ENCODE results near the gene SELENON.
A peak's percentile ranks its signal among the peaks of the same experiment; 100 is the strongest.

SELENON gene

DNA sequence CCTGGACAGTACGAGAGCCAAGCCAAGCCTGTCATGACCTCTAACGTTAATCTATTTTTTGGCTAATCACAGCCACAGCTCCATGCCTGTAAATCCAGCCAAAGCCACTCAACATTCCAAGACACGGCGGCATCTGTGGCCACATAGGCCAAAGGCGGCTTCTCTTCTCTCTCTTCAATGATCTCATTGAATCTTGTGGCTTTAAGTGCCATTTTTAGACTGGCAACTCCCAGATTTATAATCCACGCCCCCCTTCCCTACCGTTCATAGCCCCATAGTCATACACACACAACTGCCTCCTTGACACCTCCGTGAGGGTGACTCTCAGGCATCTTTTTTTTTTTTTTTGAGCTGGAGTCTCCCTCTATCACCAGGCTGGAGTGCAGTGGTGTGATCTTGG, 5.7 kb upstream of the SELENON start:
- TF ChIP-seq, protein P1, sequence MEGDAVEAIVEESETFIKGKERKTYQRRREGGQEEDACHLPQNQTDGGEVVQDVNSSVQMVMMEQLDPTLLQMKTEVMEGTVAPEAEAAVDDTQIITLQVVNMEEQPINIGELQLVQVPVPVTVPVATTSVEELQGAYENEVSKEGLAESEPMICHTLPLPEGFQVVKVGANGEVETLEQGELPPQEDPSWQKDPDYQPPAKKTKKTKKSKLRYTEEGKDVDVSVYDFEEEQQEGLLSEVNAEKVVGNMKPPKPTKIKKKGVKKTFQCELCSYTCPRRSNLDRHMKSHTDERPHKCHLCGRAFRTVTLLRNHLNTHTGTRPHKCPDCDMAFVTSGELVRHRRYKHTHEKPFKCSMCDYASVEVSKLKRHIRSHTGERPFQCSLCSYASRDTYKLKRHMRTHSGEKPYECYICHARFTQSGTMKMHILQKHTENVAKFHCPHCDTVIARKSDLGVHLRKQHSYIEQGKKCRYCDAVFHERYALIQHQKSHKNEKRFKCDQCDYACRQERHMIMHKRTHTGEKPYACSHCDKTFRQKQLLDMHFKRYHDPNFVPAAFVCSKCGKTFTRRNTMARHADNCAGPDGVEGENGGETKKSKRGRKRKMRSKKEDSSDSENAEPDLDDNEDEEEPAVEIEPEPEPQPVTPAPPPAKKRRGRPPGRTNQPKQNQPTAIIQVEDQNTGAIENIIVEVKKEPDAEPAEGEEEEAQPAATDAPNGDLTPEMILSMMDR (IDR thresholded peaks at IDR 0.05; ENCODE audit: low read depth, low read length, missing control alignments), result no peak
- H3K4me3 ChIP-seq (ENCODE audit: low read depth, low read length), result no peak overlapping the region
- no peak for DNase-seq (ENCODE audit: low read depth)

GRCh38 chr1:25795211-25795610, 4.8 kb upstream of the SELENON start:
- no peak for DNase-seq (ENCODE audit: low read depth)
- TF ChIP-seq, protein P1 (IDR thresholded peaks at IDR 0.05; ENCODE audit: low read depth, low read length, missing control alignments), result no peak
- no peak overlapping the region for H3K4me3 ChIP-seq (ENCODE audit: low read depth, low read length)

DNA sequence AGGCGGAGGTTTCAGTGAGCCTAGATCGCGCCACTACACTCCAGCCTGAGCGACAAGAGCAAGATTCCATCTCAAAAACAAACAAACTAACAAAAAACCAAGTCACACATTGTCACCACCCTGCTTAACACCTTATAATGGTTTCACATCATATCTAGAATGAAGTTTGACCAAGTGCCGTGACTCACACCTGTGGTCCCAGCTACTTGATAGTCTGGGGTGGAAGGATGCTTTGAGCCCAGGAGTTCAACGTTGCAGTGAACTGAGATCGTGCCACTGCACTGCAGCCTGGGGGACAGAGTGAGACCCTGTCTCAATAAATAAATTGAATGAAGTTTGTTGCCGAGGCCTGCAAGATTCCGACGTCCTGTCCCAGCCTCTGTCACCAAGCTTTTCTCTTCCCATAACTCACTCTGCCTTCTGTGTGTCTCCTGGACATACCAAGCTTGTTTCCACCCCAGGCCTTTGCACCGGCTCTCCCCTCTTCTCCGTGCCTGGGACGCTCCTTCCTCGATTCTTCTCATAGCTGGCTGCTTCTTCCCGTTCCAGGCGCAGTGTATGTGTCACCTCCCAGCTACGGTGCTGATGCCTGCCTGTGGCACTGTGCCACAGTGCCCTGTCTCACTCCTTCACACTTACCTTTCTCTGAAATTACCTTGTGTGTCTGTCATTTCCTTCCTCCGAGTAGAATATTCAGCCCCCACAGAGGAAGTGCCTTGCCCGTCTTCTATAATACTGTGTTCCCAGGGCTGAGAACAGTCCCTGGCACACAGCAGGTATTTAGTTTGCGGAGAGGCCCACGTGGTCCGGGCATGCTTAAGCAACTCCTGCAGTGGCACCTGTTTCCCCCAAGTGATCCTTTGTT, 3.8 kb upstream of the SELENON start:
- TF ChIP-seq, protein P1 (IDR thresholded peaks at IDR 0.05; ENCODE audit: low read depth, low read length, missing control alignments), result no peak
- no peak overlapping the region for H3K4me3 ChIP-seq (ENCODE audit: low read depth, low read length)
- no peak for DNase-seq (ENCODE audit: low read depth)

- no peak for DNase-seq (ENCODE audit: low read depth)
- TF ChIP-seq, protein P1 (IDR thresholded peaks at IDR 0.05; ENCODE audit: low read depth, low read length, missing control alignments), result peak; percentile 81
- no peak overlapping the region for H3K4me3 ChIP-seq (ENCODE audit: low read depth, low read length)
Observed at GRCh38 chr1:25796811-25797458, 3.1 kb upstream of the SELENON start.

GRCh38 chr1:25797939-25798338, 2.1 kb upstream of the SELENON start:
- DNase-seq (ENCODE audit: low read depth), result no peak
- no peak overlapping the region for H3K4me3 ChIP-seq (ENCODE audit: low read depth, low read length)
- TF ChIP-seq, protein P1 (IDR thresholded peaks at IDR 0.05; ENCODE audit: low read depth, low read length, missing control alignments), result peak; percentile 58

DNA sequence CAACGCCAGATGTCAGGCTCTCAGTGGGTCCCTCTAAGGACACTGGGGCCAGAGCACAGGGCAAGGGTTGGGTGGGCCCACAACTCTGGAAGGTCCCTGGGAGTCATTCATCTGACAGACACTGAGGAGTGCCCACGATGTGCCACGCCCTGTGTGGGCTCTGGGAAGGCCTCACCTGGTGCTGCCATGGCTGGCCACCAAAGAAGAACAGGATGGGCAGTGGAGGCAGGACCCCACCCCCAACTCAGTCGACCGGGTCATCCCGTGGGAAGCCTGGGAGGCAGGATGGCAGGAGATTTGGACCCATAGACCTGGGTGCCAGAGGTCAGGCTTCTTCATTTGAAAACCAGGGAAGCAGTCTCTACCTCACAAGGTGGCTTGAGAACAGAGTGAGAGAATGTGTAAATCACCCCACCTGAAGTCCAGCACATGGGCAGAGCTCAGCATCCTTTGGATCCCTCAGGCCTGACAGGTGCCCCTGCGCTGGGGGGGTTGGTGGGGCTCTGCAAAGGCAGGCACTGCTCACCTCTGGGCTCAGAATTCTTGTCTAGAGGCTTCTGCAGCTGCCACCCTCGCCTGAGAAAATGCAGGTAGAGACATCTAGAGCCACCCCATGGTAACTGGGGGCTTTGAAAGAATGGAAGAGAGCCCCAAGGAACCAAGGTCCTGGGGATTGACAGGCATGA, 1.2 kb upstream of the SELENON start:
- DNase-seq (ENCODE audit: low read depth), result no peak
- TF ChIP-seq, protein P1 (IDR thresholded peaks at IDR 0.05; ENCODE audit: low read depth, low read length, missing control alignments), result no peak
- no peak overlapping the region for H3K4me3 ChIP-seq (ENCODE audit: low read depth, low read length)
